GM19467 (cell line): ENCODE measurements around the gene CD247.

Experiments used
- ATAC-seq: cut with Tn5 transposase; IDR thresholded peaks from one replicate; pipeline ENCODE4 v1.9.1; 2021; ENCODE audit warnings: mild to moderate bottlenecking, moderate library complexity; ENCODE audit not compliant: unreplicated experiment

Gene CD247

GRCh38 chr1:167419245-167419644 is 99.1 kb downstream of the CD247 start:
- no peak for ATAC-seq

GRCh38 chr1:167418391-167418790 is 99.9 kb downstream of the CD247 start:
- ATAC-seq, result no peak

- ATAC-seq, result no peak
Measured at GRCh38 chr1:167416506-167416905, 101.8 kb downstream of the CD247 start.

GRCh38 chr1:167413328-167413727 is 105.0 kb downstream of the CD247 start:
- ATAC-seq, result no peak

GRCh38 chr1:167412920-167413319 is 105.4 kb downstream of the CD247 start:
- no peak for ATAC-seq

GRCh38 chr1:167412072-167412471 is 106.3 kb downstream of the CD247 start:
- no peak for ATAC-seq

- no peak for ATAC-seq
Measured at GRCh38 chr1:167409183-167409582, 109.1 kb downstream of the CD247 start.

GRCh38 chr1:167408355-167408754 is 110.0 kb downstream of the CD247 start:
- no peak for ATAC-seq

GRCh38 chr1:167404908-167405307 is 113.4 kb downstream of the CD247 start:
- ATAC-seq, result no peak

- no peak for ATAC-seq
Measured at GRCh38 chr1:167404161-167404888, 114.0 kb downstream of the CD247 start.

- ATAC-seq, result no peak
Measured at GRCh38 chr1:167401260-167401873, 117.0 kb downstream of the CD247 start.

- ATAC-seq, result no peak
Measured at GRCh38 chr1:167400359-167400953, 117.9 kb downstream of the CD247 start.

GRCh38 chr1:167392200-167392696 is 126.1 kb downstream of the CD247 start:
- ATAC-seq, result no peak

GRCh38 chr1:167388976-167389375 is 129.4 kb downstream of the CD247 start:
- ATAC-seq, result no peak

- ATAC-seq, result no peak
Measured at GRCh38 chr1:167387251-167387910, 130.9 kb downstream of the CD247 start.
